ENCODE measurements around the gene NFYC.

Gene NFYC
- 31.0 to 42.0 (median 35.3) reads per million in 3 donors for total RNA-seq

GRCh38 chr1:40691538-40692428, at the start of gene NFYC:
Gene NFYC (plus strand): TSS chr1:40691704. CDS start chr1:40738844, 47,140 bp downstream.
- peak; percentile 91 to 96 (median 92) for DNase-seq
- Histone ChIP-seq H3K9me3 (ENCODE audit: control insufficient read depth, low read length) (no peaks in the 10 kb centered on the region), H3K27me3 (replicated peaks; ENCODE audit: control insufficient read depth, insufficient read depth, low read length, poor library complexity, severe bottlenecking) (no peaks in the 10 kb centered on the region), H3K4me3 (ENCODE audit: insufficient read depth, low read depth, low read length, poor library complexity, severe bottlenecking) (peak within 1 kb of the TSS; percentile 88), H3K4me1 (ENCODE audit: control insufficient read depth, insufficient read depth, low read length, poor library complexity, severe bottlenecking) (peaks cover 17% of the 10 kb centered on the region), H3K36me3 (ENCODE audit: control insufficient read depth, insufficient read depth, low read length) (no peaks in the 10 kb centered on the region), H3K27ac (ENCODE audit: insufficient read depth, low read length, poor library complexity, severe bottlenecking) (peak within 1 kb of the TSS; percentile 97)

DNA sequence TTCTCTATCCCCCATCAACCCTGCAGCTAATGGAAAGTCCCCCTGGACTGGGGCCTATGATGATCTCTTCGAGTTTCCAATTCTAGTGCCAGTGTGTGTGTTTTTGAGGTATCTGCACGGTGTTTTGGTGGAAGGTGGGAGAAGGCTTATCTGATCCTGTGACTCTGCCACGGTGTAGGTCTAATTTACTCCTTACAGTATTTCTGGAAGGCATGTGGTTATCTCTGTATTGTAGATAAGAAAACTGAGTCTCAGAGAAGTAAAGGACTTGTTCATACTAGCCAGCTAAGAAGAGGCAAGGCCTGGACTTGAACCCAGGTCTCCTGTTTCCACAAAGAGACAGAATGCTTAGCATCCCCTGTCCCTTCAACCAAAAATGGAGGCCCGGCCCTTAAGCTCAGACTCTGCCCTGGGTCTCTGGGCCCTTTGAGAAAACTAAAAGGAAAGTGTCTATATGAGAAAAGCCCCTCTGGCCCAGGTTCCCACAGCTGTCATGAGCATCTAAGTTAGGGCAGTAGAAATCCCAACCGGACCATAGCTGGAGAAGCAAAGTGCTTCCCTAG, 46.3 kb upstream of the NFYC start:
- no peaks in the 10 kb centered on the region for H3K27me3 ChIP-seq (replicated peaks; ENCODE audit: control insufficient read depth, insufficient read depth, low read length, poor library complexity, severe bottlenecking)
- H3K4me3 ChIP-seq (ENCODE audit: insufficient read depth, low read depth, low read length, poor library complexity, severe bottlenecking) = no peak overlapping the region
- no peaks in the 10 kb centered on the region for H3K9me3 ChIP-seq (ENCODE audit: control insufficient read depth, low read length)
- no peak overlapping the region for H3K27ac ChIP-seq (ENCODE audit: insufficient read depth, low read length, poor library complexity, severe bottlenecking)
- no peak for DNase-seq
- no peaks in the 10 kb centered on the region for H3K36me3 ChIP-seq (ENCODE audit: control insufficient read depth, insufficient read depth, low read length)
- no peaks in the 10 kb centered on the region for H3K4me1 ChIP-seq (ENCODE audit: control insufficient read depth, insufficient read depth, low read length, poor library complexity, severe bottlenecking)

GRCh38 chr1:40646315-40646714, 45.2 kb upstream of the NFYC start:
- Histone ChIP-seq H3K4me3 (ENCODE audit: insufficient read depth, low read depth, low read length, poor library complexity, severe bottlenecking) (no peak overlapping the region), H3K27ac (ENCODE audit: insufficient read depth, low read length, poor library complexity, severe bottlenecking) (no peak overlapping the region), H3K36me3 (ENCODE audit: control insufficient read depth, insufficient read depth, low read length) (no peaks in the 10 kb centered on the region), H3K4me1 (ENCODE audit: control insufficient read depth, insufficient read depth, low read length, poor library complexity, severe bottlenecking) (no peaks in the 10 kb centered on the region), H3K27me3 (replicated peaks; ENCODE audit: control insufficient read depth, insufficient read depth, low read length, poor library complexity, severe bottlenecking) (no peaks in the 10 kb centered on the region), H3K9me3 (ENCODE audit: control insufficient read depth, low read length) (no peaks in the 10 kb centered on the region)
- DNase-seq = no peak

DNA sequence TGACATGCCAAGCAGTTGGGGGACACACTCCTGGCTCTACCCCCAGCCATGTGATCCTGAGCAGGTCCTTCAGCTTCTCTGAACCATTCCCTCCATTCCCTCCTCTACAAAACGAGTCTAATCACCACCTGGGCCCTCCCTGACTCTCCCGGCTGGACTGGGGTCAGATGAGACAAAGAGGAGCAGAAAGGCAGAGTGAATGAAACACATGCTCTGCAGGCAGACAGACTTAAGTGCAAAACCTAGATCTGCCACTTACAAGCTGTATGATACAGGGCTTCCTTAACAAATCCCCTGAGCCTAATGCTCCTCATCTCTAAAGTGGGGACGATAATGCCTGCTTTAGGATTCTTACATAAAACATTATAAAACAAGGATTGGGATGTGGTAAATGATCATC, 43.3 kb upstream of the NFYC start:
- H3K4me1 ChIP-seq (ENCODE audit: control insufficient read depth, insufficient read depth, low read length, poor library complexity, severe bottlenecking) = no peaks in the 10 kb centered on the region

DNA sequence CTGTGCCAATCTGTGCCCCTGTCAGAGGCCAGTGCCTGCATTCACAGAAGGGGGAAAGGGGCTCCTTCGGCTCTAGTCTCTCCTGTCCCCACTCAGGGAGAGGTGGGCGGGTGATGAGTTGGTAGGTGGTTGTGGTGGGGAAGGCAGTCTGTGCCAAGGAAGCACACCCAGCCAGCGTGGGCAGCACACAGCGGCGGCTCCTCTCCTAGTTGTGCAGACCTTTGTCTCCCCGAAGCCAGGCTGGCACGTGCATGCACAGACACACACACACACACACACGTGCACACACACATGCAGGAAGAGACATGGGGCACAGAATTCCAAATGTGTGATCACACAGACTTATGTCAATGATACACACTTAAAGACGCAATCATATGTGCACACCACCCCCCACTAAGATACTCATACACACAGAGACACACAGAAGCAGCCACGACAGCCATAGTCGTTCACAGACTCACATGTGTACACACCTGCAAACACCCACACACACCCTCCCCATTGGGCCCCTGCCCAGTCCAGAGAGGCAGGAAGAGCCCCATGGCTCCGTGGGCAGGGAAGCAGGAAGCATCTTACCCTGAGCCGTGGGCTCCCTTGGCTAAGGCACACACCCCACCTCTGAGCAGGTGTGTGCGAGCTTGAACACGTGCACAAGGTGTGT, 42.4 kb upstream of the NFYC start:
- no peak overlapping the region for H3K27ac ChIP-seq (ENCODE audit: insufficient read depth, low read length, poor library complexity, severe bottlenecking)
- no peak for DNase-seq
- no peaks in the 10 kb centered on the region for H3K27me3 ChIP-seq (replicated peaks; ENCODE audit: control insufficient read depth, insufficient read depth, low read length, poor library complexity, severe bottlenecking)
- H3K36me3 ChIP-seq (ENCODE audit: control insufficient read depth, insufficient read depth, low read length) = no peaks in the 10 kb centered on the region
- no peaks in the 10 kb centered on the region for H3K4me1 ChIP-seq (ENCODE audit: control insufficient read depth, insufficient read depth, low read length, poor library complexity, severe bottlenecking)
- no peaks in the 10 kb centered on the region for H3K9me3 ChIP-seq (ENCODE audit: control insufficient read depth, low read length)
- no peak overlapping the region for H3K4me3 ChIP-seq (ENCODE audit: insufficient read depth, low read depth, low read length, poor library complexity, severe bottlenecking)

More for the DNA sequence above, 43.3 kb upstream of the NFYC start:
- no peaks in the 10 kb centered on the region for H3K9me3 ChIP-seq (ENCODE audit: control insufficient read depth, low read length)
- H3K36me3 ChIP-seq (ENCODE audit: control insufficient read depth, insufficient read depth, low read length) = no peaks in the 10 kb centered on the region
- H3K4me3 ChIP-seq (ENCODE audit: insufficient read depth, low read depth, low read length, poor library complexity, severe bottlenecking) = no peak overlapping the region
- DNase-seq = no peak
- H3K27me3 ChIP-seq (replicated peaks; ENCODE audit: control insufficient read depth, insufficient read depth, low read length, poor library complexity, severe bottlenecking) = no peaks in the 10 kb centered on the region
- no peak overlapping the region for H3K27ac ChIP-seq (ENCODE audit: insufficient read depth, low read length, poor library complexity, severe bottlenecking)

DNA sequence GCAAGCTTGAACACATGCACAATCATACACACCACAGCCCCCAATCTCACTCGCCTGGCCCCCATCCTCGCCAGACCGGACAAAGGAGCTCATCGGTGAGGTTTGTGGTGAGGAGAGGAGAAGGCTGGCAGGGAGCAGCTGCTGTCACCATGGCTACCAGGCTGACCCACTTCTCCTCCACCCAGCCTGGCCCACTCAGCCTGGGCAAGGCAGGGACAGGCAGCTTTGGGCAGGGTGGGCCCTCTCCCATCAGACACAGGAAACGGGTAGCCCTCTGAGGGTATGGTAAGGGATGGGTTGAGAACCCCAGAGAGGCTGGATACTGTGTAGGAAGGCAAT, 41.9 kb upstream of the NFYC start:
- Histone ChIP-seq H3K27me3 (replicated peaks; ENCODE audit: control insufficient read depth, insufficient read depth, low read length, poor library complexity, severe bottlenecking) (no peaks in the 10 kb centered on the region), H3K9me3 (ENCODE audit: control insufficient read depth, low read length) (no peaks in the 10 kb centered on the region), H3K36me3 (ENCODE audit: control insufficient read depth, insufficient read depth, low read length) (no peaks in the 10 kb centered on the region), H3K4me1 (ENCODE audit: control insufficient read depth, insufficient read depth, low read length, poor library complexity, severe bottlenecking) (no peaks in the 10 kb centered on the region), H3K4me3 (ENCODE audit: insufficient read depth, low read depth, low read length, poor library complexity, severe bottlenecking) (no peak overlapping the region), H3K27ac (ENCODE audit: insufficient read depth, low read length, poor library complexity, severe bottlenecking) (no peak overlapping the region)
- DNase-seq = no peak

DNA sequence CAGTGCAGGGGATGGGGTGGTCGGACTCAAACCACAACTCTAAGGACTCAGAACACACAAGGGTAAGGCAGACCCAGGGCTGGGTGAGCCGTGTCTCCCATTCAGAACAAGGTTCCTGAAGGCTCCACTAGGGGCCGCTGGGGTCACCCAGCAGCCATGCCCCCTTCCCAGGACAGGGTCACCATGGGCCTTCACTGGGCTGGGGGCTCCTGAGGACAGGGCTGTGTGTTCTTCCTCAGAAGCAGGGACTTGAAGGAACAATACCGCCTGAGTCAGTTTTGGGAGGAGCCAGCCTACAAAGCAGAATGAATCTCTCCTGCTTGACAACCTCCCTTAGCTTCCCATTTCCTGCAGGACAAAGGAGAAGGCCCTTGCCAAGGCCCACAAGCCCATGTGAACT, 41.4 kb upstream of the NFYC start:
- Histone ChIP-seq H3K4me3 (ENCODE audit: insufficient read depth, low read depth, low read length, poor library complexity, severe bottlenecking) (no peak overlapping the region), H3K27me3 (replicated peaks; ENCODE audit: control insufficient read depth, insufficient read depth, low read length, poor library complexity, severe bottlenecking) (no peaks in the 10 kb centered on the region), H3K9me3 (ENCODE audit: control insufficient read depth, low read length) (no peaks in the 10 kb centered on the region), H3K4me1 (ENCODE audit: control insufficient read depth, insufficient read depth, low read length, poor library complexity, severe bottlenecking) (no peaks in the 10 kb centered on the region), H3K36me3 (ENCODE audit: control insufficient read depth, insufficient read depth, low read length) (no peaks in the 10 kb centered on the region), H3K27ac (ENCODE audit: insufficient read depth, low read length, poor library complexity, severe bottlenecking) (no peak overlapping the region)
- no peak for DNase-seq

DNA sequence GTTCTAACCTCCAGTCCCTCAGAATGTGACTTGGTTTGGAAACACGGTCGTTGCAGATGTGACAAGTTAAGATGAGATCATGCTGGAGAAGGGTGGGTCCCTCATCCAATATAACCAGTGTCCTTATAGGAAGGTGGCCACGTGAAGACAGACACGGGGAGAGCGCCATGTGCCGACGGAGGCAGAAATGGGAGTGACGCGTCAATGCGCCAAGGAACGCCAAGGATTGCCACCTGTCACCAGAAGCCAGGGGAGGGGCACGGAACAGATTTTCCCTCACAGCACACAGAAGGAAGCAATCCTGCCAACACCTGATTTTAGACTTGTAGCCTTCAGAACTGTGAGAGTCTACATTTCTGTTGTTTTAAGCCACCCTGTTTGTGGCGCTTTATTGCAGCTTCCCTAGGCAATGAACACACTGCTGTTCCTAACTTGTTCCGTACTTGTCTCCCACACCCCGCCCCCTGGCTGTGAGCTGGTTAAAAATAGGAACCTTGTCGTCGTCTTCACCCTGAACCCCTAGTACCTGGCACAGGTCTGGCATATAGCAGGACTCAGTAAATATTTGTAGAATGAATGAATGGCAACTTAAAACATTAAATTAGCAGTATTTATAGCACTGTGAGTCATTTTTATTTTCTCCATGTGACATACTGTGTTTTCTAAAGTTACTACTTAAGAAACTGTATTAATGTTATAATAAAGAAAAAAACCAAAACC, 40.2 kb upstream of the NFYC start:
- Histone ChIP-seq H3K36me3 (ENCODE audit: control insufficient read depth, insufficient read depth, low read length) (no peaks in the 10 kb centered on the region), H3K27me3 (replicated peaks; ENCODE audit: control insufficient read depth, insufficient read depth, low read length, poor library complexity, severe bottlenecking) (no peaks in the 10 kb centered on the region), H3K27ac (ENCODE audit: insufficient read depth, low read length, poor library complexity, severe bottlenecking) (no peak overlapping the region), H3K4me3 (ENCODE audit: insufficient read depth, low read depth, low read length, poor library complexity, severe bottlenecking) (no peak overlapping the region), H3K4me1 (ENCODE audit: control insufficient read depth, insufficient read depth, low read length, poor library complexity, severe bottlenecking) (no peaks in the 10 kb centered on the region), H3K9me3 (ENCODE audit: control insufficient read depth, low read length) (no peaks in the 10 kb centered on the region)
- no peak for DNase-seq

- no peaks in the 10 kb centered on the region for H3K27me3 ChIP-seq (replicated peaks; ENCODE audit: control insufficient read depth, insufficient read depth, low read length, poor library complexity, severe bottlenecking)
- no peak overlapping the region for H3K27ac ChIP-seq (ENCODE audit: insufficient read depth, low read length, poor library complexity, severe bottlenecking)
- H3K4me1 ChIP-seq (ENCODE audit: control insufficient read depth, insufficient read depth, low read length, poor library complexity, severe bottlenecking) = no peaks in the 10 kb centered on the region
- DNase-seq = no peak
- no peaks in the 10 kb centered on the region for H3K36me3 ChIP-seq (ENCODE audit: control insufficient read depth, insufficient read depth, low read length)
- H3K9me3 ChIP-seq (ENCODE audit: control insufficient read depth, low read length) = no peaks in the 10 kb centered on the region
- no peak overlapping the region for H3K4me3 ChIP-seq (ENCODE audit: insufficient read depth, low read depth, low read length, poor library complexity, severe bottlenecking)
These were observed 39.0 kb upstream of the NFYC start for GRCh38 chr1:40652468-40652867.
